GM21723 (cell line): Measurements from ENCODE around the gene AGBL2.
A peak's percentile ranks its signal among the peaks of the same experiment; 100 is the strongest.
"Not testable (repeated sequence)": the region's sequence is repeated elsewhere in the genome, so short reads cannot be mapped to it uniquely, and the experiment has no call there.

ENCODE experiments used
- ATAC-seq: cut with Tn5 transposase; IDR thresholded peaks from one replicate; pipeline ENCODE4 v1.9.1; 2021; ENCODE audit warnings: mild to moderate bottlenecking, moderate library complexity; ENCODE audit not compliant: unreplicated experiment

AGBL2 gene, protein sequence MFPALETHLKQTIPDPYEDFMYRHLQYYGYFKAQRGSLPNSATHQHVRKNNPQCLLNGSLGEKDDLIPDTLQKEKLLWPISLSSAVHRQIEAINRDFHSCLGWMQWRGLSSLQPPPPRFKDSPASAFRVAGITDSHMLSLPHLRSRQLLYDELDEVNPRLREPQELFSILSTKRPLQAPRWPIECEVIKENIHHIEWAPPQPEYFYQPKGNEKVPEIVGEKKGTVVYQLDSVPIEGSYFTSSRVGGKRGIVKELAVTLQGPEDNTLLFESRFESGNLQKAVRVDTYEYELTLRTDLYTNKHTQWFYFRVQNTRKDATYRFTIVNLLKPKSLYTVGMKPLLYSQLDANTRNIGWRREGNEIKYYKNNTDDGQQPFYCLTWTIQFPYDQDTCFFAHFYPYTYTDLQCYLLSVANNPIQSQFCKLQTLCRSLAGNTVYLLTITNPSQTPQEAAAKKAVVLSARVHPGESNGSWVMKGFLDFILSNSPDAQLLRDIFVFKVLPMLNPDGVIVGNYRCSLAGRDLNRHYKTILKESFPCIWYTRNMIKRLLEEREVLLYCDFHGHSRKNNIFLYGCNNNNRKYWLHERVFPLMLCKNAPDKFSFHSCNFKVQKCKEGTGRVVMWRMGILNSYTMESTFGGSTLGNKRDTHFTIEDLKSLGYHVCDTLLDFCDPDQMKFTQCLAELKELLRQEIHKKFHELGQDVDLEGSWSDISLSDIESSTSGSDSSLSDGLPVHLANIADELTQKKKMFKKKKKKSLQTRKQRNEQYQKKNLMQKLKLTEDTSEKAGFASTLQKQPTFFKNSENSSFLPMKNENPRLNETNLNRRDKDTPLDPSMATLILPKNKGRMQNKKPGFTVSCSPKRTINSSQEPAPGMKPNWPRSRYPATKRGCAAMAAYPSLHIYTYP

DNA sequence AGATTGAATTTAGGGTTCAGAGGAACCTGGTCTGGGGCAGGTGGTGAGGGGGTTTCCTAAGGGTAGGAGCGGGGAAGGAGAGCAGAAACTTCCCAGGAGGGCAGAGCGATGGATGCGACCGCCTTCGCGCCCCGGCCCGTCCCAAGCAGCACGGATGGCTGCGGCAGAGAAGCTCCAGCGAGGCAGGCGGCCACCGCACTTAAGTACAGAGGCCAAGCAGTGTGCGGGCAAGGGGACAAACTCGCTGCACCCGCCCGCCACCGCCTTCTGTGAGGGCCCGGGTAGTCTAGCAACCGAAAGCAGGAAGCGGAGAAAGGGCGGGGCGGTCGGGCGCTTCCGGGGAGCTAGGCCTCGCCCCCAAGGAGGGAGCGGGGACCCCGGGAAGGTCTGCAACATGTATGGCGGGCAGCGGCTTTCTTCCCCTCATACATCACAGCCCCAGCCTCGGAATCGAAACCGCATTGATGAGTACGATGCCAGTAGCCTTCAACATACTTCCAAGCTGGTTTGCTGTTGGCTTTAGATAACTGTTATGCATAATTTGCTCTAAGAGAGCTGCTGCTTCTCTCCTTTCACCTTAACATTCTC is at the start of gene AGBL2:
TSS of gene AGBL2 (minus strand) at position 288 of the 588 bp plus-strand sequence. CDS start 719 bp downstream, outside the sequence.
- ATAC-seq = peak; percentile 99

DNA sequence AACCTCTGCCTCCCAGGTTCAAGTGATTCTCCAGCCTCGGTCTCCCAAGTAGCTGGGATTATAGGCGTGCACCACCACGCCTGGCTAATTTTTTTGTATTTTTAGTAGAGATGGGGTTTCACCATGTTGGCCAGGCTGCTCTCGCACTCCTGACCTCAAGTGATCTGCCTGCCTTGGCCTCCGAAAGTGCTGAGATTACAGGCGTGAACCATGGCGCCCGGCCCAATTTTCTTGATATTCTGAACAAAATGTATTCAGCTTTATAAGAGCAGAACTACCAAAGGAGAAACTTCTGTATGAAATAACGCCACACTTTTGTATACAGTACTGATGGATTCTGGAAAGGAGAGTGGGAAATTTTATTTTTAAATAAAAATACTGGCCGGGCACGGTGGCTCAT is 44.1 kb upstream of the AGBL2 start:
- not testable (repeated sequence) for ATAC-seq

DNA sequence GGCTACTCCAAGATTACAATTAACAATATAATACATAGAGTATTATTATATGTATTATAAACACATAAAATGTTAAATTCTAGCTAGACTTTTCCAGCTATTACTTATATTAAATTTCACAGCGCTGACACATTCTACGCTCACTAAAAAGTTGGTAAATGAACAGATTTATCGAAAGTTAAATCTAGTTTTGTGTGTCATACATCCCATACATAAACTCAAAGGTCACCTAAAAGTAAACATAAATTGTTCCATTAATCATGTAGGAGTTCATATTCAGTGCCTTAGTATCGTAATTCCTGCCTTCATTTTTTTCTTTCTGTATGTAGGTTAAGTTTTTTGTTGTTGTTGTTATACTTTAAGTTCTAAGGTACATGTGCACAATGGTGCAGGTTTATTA is 41.0 kb upstream of the AGBL2 start:
- ATAC-seq = no peak

DNA sequence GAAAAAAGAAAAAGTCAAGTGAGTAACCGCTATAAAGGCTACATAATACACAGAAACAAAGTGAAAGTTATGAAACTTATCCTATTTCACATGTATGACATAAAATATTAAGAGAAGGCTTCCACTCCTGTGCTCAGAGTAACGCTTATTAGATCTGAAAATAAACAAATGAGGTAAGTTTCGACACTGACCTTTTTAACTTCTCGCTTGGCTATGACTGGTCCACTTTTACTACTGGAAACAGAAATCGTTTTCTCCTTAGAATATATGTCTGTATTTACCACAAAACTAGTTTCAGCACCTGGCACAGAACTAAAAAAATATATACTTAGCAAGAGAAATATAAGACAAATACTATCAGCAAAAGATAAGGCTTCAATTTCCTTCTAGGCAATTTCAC is 35.6 kb upstream of the AGBL2 start:
- no peak for ATAC-seq

DNA sequence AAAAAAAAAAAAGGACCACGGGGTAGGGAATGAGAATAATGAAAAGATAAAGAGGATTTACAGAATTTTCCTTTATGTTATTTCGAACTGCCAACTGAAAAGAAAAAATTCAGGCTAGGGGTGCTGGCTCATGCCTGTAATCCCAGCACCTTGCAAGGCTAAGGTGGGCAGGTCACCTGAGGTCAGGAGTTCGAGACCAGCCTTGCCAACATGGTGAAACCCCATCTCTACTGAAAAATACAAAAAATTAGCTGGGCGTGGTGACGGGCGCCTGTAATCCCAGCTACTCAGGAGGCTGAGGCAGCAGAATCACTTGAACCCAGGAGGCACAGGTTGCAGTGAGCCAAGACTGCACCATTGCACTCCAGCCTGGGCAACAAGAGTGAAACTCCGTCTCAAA is 27.3 kb upstream of the AGBL2 start:
- not testable (repeated sequence) for ATAC-seq

DNA sequence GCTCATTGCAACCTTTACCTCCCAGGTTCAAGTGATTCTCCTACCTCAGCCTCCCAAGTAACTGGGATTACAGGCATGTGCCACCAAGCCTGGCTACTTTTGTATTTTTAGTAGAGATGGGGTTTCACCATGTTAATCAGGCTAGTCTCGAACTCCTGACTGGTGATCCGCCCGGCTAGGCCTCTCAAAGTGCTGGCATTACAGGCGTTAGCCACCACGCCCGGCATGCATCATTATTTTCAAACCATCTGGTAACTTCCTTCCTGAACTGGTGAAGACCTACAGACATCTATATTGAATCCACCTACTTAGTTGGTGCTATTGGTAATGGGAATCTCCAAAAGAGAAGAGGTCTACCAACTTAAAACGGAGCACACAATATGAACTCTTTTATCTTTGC is 22.6 kb upstream of the AGBL2 start:
- not testable (repeated sequence) for ATAC-seq

DNA sequence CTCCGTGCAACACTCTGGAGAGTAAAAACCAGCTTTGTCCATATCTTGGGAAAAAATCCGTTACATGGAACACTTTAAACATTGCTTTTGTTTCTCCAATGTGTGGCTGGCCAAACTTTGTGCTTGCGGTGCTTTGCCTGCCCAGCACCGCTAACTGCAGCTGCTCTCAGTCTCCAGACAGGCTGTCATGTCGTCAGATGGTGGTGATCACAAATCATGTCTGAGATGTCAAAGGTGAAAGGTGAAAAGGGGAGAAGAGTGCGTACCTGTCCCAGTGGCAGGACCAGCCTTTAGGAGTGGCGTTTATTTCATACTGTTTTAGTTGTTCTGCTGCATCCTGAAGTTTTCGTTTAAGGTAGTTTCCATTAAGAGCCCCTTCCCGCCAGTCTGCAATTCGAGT is 17.1 kb upstream of the AGBL2 start:
- ATAC-seq = no peak

DNA sequence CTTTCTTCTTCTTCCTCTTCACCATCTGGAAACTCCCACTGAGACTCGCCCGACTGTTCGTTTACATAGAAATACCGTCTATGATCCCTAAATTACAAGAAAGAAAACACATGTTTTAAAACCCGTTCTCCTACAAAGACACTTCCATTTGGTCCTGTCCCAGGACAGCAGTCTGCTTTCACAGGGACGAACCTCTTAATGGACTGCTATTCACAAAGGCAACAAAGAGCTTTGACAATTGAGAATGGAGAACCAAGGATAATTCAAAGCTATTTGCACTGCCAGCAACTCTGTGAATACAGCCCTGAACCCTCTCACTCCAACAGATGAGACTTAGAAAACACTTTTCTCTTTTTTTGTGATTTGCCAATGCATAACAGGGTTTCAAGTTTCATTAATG is 16.3 kb upstream of the AGBL2 start:
- no peak for ATAC-seq

DNA sequence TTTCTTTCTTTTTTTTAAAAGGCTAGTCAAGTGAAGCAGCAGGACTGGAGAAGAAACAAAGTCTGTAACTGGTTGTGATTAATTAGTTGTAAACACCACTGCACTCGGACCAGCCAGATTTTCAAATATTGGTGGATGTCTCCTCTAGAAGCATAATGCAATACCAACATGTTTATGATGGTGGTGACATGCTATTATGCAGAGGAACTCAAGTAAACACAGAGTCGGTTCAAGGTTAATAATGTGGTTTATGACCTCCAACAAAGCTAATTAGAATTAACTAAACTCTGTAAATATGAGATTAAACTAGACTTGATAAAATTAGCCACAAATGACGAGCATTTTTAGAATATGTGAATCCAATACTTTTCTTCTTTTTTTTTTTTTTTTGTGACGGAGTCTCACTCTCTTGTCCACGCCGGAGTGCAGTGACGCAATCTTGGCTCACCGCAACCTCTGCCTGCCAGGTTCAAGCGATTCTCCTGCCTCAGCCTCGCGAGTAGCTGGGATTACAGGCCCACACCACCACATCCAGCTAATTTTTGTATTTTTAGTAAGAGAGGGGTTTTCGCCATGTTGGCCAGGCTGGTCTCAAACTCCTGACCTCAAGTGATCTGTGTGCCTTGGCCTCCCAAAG is 11.8 kb upstream of the AGBL2 start:
- ATAC-seq = no peak

DNA sequence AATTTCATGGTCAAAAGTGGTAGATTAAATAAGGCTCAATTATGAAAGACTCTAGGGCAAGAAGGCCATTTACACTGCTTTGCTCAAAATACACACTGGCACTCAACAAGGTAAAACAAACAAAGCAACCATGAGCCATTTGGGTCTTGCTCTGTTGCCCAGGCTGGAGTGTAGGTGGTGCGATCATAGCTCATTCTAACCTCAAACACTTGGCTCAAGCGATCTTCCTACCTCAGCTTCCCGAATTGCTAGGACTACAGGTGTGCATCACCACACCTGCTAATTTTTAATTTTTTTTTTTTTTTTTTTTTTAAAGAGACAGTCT is 10.9 kb upstream of the AGBL2 start:
- no peak for ATAC-seq

DNA sequence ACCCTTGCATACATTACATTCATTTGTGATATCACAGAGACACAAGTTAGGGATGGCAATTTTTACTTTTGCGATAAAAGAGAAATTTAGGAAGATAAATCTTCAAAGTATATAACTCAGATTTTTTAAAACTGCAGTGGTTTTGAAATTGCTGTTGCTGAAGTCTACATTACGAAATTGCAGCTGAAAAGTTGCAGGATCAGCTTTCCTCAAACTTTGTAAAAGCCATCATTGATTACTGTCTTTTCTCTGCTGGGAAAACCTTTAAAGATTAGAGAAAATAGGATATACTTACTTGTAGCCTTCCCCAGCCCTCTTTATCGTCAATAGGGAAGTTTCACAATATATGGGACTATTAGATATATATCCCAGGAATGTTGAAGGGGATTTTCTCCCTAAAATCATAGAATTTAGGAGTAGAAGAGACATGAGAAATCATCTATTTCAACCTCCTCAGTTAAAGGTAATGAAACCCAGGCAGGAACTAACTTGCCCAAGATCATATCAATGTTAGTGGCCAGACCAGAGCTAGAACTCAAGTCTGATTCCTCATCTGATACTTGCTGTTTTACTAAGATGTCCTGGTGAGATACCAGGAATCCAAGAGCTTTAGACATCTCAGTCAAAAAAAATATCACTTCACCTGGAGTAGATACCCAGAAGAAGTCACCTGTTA is 10.4 kb upstream of the AGBL2 start:
- no peak for ATAC-seq

DNA sequence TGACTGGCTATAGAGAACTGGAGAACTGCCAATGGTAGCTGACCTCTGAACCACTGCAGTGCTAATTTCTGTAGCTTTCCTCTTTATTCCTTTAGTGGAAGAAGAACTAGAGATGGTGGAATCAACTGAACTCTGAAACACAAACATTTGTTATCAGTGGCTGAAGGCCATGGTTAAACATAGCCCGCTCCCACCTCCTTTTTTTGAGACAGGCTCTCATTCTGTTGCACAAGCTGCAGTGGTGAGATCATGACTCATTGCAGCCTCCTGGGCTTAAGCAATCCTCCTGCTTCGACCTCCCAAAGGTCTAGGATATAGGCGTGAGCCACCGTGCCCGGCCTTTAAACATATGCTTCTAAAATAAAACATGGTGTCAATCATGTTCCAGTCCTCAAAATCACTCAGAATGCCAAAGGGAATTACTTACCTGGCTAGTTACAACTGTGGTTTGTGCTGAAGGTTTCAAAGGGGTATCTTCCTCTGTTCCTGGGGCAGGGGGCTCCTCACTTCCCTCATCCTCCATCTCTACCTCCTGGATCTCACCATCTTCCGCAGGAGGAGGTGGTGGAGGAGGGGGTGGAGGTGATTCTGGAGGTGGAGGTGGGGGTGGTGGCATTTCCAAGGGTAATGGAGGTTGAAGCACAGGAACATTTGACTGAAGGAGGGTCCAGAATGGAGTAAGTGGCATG is 9.0 kb upstream of the AGBL2 start:
- no peak for ATAC-seq

DNA sequence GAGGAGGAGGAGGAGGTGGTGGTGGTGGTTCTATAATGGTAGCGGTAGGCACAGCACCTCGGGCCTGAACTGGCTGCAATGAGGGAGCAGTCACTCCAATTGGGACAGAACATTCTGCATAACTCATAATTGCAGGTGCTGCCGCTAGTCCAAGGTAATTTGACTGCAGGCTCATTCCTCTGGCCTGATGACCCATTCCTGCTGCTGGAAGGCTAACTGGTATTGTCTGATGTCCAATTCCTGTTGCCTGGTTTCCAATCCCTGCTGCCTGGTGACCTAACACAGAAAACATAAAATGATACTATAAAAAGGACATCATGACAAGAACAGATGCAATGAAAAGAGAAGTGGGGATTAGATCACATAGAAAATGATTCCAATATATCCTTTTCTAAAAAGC is 7.9 kb upstream of the AGBL2 start:
- ATAC-seq = no peak

DNA sequence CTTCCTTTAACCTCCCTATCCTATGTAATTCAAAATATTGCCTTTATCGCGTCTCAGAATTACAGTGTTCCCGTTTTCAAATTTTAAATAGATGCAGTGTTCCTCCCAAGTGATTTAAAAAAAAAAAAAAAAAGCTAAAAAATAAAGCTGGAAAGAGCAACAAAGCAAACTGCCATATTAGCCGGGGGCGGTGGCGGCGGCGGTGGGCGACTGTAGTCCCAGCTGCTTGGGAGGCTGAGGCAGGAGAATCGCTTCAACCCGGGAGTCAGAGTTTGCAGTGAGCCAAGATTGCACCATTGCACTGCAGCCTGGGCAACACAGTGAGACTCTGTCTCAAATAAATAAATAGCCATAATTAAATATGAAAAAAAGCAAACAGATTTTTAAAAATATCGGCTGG is 5.5 kb upstream of the AGBL2 start:
- no peak for ATAC-seq

DNA sequence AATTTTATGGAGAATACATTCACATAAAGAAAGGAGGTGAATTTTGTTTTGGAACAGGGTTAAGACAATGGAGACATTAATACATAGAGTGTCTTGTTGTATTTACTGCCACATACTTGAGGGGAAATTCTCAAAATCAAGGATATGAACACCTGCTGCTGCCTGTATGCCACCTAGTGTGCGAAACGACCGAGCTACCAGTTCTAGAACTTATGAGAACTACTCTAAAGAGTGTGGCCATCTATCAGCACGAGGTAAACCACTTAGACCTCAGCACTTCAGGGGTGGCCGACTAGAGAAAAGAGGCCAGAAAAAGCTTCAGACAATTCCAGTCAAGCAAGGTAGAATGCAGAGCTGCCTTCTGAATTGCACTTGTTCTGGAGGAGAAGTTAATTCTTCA is 1.5 kb upstream of the AGBL2 start:
- no peak for ATAC-seq

DNA sequence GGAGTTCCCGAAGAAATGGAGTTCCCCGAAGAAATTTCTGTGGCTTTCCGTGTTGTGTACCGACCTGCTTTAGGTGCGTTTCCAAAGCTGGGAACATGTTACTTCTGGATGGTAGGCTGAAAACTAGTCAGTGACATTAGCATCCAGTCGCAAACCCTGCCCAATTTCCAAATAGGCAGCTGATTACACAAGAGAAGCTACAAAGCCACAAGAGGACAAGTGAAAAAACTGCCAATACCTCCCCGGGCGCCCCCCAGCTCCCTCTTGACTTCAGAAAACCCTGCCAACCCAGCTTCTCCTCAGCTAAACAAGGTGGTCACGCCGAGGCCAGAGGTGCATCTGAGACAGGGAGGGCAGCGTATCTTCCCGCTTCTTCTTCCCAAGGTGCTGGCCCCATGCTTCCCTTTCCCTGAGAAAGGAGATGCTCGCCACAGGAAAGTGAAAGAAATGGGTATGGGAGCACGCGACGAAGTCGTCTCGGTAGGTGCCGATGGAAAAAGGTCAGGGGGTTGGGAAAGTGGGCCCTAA is 551 bp downstream of the AGBL2 start:
- ATAC-seq = no peak

DNA sequence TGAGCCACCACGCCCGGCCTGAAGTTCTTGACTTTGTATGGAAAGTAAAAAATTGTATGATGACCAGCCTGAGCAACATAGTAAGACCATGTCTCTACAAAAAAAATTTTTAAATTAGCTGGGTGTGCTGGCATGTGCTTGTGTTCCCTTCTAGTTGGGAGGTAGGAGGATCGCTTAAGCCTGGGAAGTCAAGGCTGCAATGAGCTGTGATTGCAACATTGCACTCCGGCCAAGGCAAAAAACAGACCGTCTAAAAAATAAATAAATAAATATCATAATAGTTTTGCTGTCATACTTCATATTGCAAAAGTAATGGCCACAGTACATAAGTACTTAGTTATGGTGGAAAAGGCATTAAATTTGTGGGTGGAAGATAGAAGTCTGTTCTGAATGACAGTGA is 3.4 kb downstream of the AGBL2 start:
- ATAC-seq = no peak

DNA sequence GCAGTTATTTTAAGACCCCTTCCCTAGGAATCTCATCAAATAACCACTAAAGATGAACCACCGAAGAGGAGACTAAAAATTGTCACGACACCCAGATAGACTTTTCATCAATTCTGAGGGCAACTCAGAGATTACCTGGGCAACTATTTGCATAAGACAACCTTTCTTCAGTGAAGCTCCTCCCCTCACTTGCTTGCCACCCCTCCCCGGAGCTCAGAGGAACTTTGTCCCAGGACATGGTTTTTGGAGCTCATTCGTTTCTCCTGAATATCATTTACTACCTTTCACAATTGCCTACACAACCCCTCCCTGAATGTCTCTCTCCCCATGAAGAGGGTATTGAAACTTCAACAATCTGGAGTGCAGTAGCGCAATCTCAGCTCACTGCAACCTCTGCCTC is 3.9 kb downstream of the AGBL2 start:
- ATAC-seq = no peak

DNA sequence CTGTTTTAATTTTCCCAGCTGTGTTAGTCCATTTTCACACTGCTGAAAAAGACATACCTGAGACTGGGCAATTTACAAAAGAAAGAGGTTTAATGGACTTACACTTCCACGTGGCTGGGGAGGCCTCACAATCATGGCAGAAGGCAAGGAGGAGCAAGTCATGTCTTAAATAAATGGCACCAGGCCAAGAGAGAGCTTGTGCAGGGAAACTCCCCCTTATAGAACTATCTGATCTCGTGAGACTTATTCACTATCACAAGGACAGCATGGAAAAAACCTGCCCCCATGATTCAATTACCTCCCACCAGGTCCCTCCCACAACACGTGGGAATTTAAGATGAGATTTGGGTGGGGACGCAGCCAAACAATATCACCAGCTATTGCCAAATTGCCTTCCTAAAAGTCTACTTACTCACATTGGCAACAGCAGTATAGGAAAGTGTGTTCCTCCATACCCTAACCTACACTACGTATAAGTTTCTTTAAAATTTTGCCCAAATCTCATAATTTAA is 7.8 kb downstream of the AGBL2 start:
- not testable (repeated sequence) for ATAC-seq

DNA sequence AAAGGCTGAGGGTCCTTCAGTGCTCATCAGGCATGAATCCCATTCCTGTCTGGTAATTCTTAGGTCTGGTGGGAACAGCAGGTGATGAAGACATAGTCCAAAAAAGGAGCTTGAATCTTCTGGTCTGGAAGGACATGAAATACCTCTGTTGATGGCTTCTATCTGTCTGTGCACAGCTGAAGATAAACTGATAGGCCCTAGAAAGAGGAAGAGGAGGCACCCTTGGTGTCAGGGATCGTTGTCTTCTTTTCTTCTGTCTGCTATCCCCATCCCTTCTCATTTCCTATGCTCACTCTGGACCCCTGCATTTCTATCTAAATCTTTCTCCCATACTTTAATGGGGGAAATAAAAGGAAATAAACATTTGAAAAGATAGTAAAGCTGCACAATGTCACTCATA is 9.4 kb downstream of the AGBL2 start:
- no peak for ATAC-seq
